NCI-H2227 (cell line): ENCODE results near the gene METTL25B.
"Not testable (repeated sequence)": the region's sequence is repeated elsewhere in the genome, so short reads cannot be mapped to it uniquely, and the experiment has no call there.

Experiments used
- DNase-seq: peaks from one replicate; lab custom pipeline; 2025; ENCODE audit not compliant: unreplicated experiment; lab: John Stamatoyannopoulos, UW

The METTL25B gene

GRCh38 chr1:156747742-156748669 lies 19.7 kb downstream of the METTL25B start:
- DNase-seq: no peak

- DNase-seq: no peak
These were observed 20.6 kb downstream of the METTL25B start for GRCh38 chr1:156748670-156749418.

- no peak for DNase-seq
These were observed 21.3 kb downstream of the METTL25B start for GRCh38 chr1:156749419-156750118.

- DNase-seq: no peak
These were observed 22.0 kb downstream of the METTL25B start for GRCh38 chr1:156750191-156750672.

GRCh38 chr1:156750711-156751450 lies 22.6 kb downstream of the METTL25B start:
- peak; percentile 67 for DNase-seq

- DNase-seq: no peak
These were observed 23.1 kb downstream of the METTL25B start, which contains the start of gene HDGF for GRCh38 chr1:156751451-156751756. TSS of gene HDGF (minus strand) at chr1:156751675. CDS start at chr1:156751429, 246 bp downstream.

GRCh38 chr1:156751757-156752481 lies 23.6 kb downstream of the METTL25B start:
- peak; percentile 97 for DNase-seq

- DNase-seq: no peak
These were observed 24.7 kb downstream of the METTL25B start for GRCh38 chr1:156752843-156753482.

GRCh38 chr1:156754219-156754618 lies 25.9 kb downstream of the METTL25B start:
- DNase-seq: peak; percentile 62

- no peak for DNase-seq
These were observed 27.3 kb downstream of the METTL25B start for GRCh38 chr1:156755527-156755950.

GRCh38 chr1:156756355-156756754 lies 28.1 kb downstream of the METTL25B start:
- no peak for DNase-seq

GRCh38 chr1:156757572-156758253 lies 29.4 kb downstream of the METTL25B start:
- not testable (repeated sequence) for DNase-seq

GRCh38 chr1:156760092-156760795 lies 32.0 kb downstream of the METTL25B start:
- peak; percentile 60 for DNase-seq

GRCh38 chr1:156760796-156761104 lies 32.5 kb downstream of the METTL25B start:
- DNase-seq: no peak

- DNase-seq: not testable (repeated sequence)
These were observed 36.9 kb downstream of the METTL25B start for GRCh38 chr1:156765136-156765535.

- DNase-seq: no peak
These were observed 37.4 kb downstream of the METTL25B start for GRCh38 chr1:156765666-156766065.

- DNase-seq: no peak
These were observed 38.2 kb downstream of the METTL25B start for GRCh38 chr1:156766298-156767100.
